Body of pancreas (tissue), 4 donors: ENCODE data around the gene GOLT1A. TPM values are rescaled to one million over a fixed set of nuclear protein-coding genes. Genes with fewer than 3 reads are reported as not detected.

Experiments used
- ATAC-seq: fragments of 150-250 bp; one replicate; pipeline ENCODE4 v1.9.1; 2016
- DNase-seq, 4 donors: peaks; one replicate each; pipeline ENCODE4 v3.0.0-alpha.2; 2019
- H3K27ac ChIP-seq, 4 donors: fragments of 200-600 bp; sonication (generic); 1 replicate in 3 of 4; 2 replicates in 1 of 4; pipeline versions ENCODE4 v1.5.1 to v1.6.1; 2016 to 2019; ENCODE audit warnings: mild to moderate bottlenecking in 1 of 4, mixed read lengths in 1 of 4, moderate library complexity in 1 of 4
- H3K27me3 ChIP-seq, 2 donors: fragments of 200-600 bp; sonication (generic); one replicate each; pipeline ENCODE4 v1.6.0; 2016; ENCODE audit warnings: mild to moderate bottlenecking in 1 of 2
- H3K36me3 ChIP-seq, 2 donors: fragments of 200-600 bp; sonication (generic); replicated peaks in 1 of 2; 2 replicates each; pipeline ENCODE4 v1.5.1; 2016; ENCODE audit warnings: low read depth in 2 of 2; ENCODE audit not compliant: insufficient read depth in 1 of 2
- H3K4me1 ChIP-seq: fragments of 200-600 bp; sonication (generic); one replicate; pipeline ENCODE4 v1.6.0; 2016
- H3K4me3 ChIP-seq, 2 donors: fragments of 200-600 bp; sonication (generic); 1 replicate in 1 of 2; 2 replicates in 1 of 2; pipeline ENCODE4 v1.5.1; 2016 to 2019
- H3K9me3 ChIP-seq, 3 donors: fragments of 200-600 bp; sonication (generic); 1 replicate in 2 of 3; 2 replicates in 1 of 3; pipeline ENCODE4 v1.5.1; 2016
- CTCF ChIP-seq, 7 experiments: fragments of 450-650 bp in 4 of 7; fragments of 200-600 bp in 3 of 7; sonication (generic) in 3 of 7; IDR thresholded peaks; one replicate each; pipeline ENCODE4 v1.5.1; 2016 to 2019; ENCODE audit warnings: antibody characterized with exemption in 7 of 7
- POLR2A ChIP-seq, 3 donors: fragments of 450-650 bp; IDR thresholded peaks; one replicate each; pipeline ENCODE4 v1.6.1; 2016; ENCODE audit warnings: antibody characterized with exemption in 3 of 3, mild to moderate bottlenecking in 2 of 3
- WGBS, 2 donors: methylation state at CpG; one replicate each; pipeline ENCODE4 v1.1.5; 2017; 5-methylcytosine and 5-hydroxymethylcytosine counted together
- intact Hi-C: fragments of 100-400 bp; cut with DNase I; formaldehyde crosslinking; loops from one replicate; pipeline ENCODE4 v1.15.1; 2023
- total RNA-seq, 2 donors: library from RNA; depleted of rRNA; stranded (reverse); fragments of >200 nt; gene quantifications; one replicate each; pipeline ENCODE4 v1.1.0, GENCODE V29; 2016

Gene GOLT1A
- total RNA-seq, 2 donors from 2014 or later, result 6.5 TPM; not detected in 1

GRCh38 chr1:204207136-204207616 lies 6.6 kb downstream of the GOLT1A start:
- TF ChIP-seq POLR2A (IDR thresholded peaks at IDR 0.05) (no peak), CTCF (IDR thresholded peaks at IDR 0.05) (peak; percentile 79 to 93 (median 82))
- DNase-seq, result peak; percentile 64 to 82 (median 72)
- H3K9me3 ChIP-seq, result no peaks in the 10 kb centered on the region
- peaks cover 16% of the 10 kb centered on the region for H3K4me1 ChIP-seq
- H3K27ac ChIP-seq, result no peak overlapping the region
- WGBS, 2 donors, result 13 to 71% methylated on average over 3 to 13 of the region's 13 CpGs
- H3K36me3 ChIP-seq, result no peaks in the 10 kb centered on the region
- H3K4me3 ChIP-seq, result no peak overlapping the region
- intact Hi-C loops, result no loop called here
- no peaks in the 10 kb centered on the region for H3K27me3 ChIP-seq
- ATAC-seq, result peak; percentile 91

- Histone ChIP-seq H3K27ac (no peak overlapping the region), H3K9me3 (no peaks in the 10 kb centered on the region), H3K4me1 (peaks cover 12% of the 10 kb centered on the region), H3K4me3 (no peak overlapping the region), H3K36me3 (no peaks in the 10 kb centered on the region), H3K27me3 (no peaks in the 10 kb centered on the region)
- WGBS, 2 donors, result 54 to 58% methylated on average over 2 of the region's 2 CpGs
- ATAC-seq (no peak), DNase-seq (no peak)
- intact Hi-C loops, result no loop called here
- no peak for TF ChIP-seq CTCF (IDR thresholded peaks at IDR 0.05)
- no peak for TF ChIP-seq POLR2A (IDR thresholded peaks at IDR 0.05)
These were observed 7.7 kb downstream of the GOLT1A start for GRCh38 chr1:204206121-204206520.

- Histone ChIP-seq H3K27me3 (no peaks in the 10 kb centered on the region), H3K36me3 (no peaks in the 10 kb centered on the region), H3K27ac (no peak overlapping the region), H3K9me3 (no peaks in the 10 kb centered on the region), H3K4me3 (no peak overlapping the region), H3K4me1 (peaks cover 12% of the 10 kb centered on the region)
- ATAC-seq (no peak), DNase-seq (no peak)
- intact Hi-C loops, result no loop called here
- no peak for TF ChIP-seq POLR2A (IDR thresholded peaks at IDR 0.05)
- TF ChIP-seq CTCF (IDR thresholded peaks at IDR 0.05), result no peak
These were observed 8.3 kb downstream of the GOLT1A start for GRCh38 chr1:204205486-204205885.

GRCh38 chr1:204204944-204205343 lies 8.8 kb downstream of the GOLT1A start:
- Histone ChIP-seq H3K27ac (no peak overlapping the region), H3K27me3 (no peaks in the 10 kb centered on the region), H3K4me1 (peaks cover 12% of the 10 kb centered on the region), H3K4me3 (no peak overlapping the region), H3K9me3 (no peaks in the 10 kb centered on the region), H3K36me3 (no peaks in the 10 kb centered on the region)
- WGBS, 2 donors, result 89 to 92% methylated on average over 2 of the region's 2 CpGs
- no peak for ATAC-seq
- no peak for DNase-seq
- intact Hi-C loops, result loop anchor here (5.0 kb wide), 1 partner anchor 43 kb away; no protein-coding TSS in a partner anchor
- no peak for TF ChIP-seq POLR2A (IDR thresholded peaks at IDR 0.05)
- TF ChIP-seq CTCF (IDR thresholded peaks at IDR 0.05), result no peak

GRCh38 chr1:204203206-204203767 lies 10.5 kb downstream of the GOLT1A start:
- H3K4me3 ChIP-seq, result no peak overlapping the region

More at GRCh38 chr1:204203206-204203767, 10.5 kb downstream of the GOLT1A start:
- DNase-seq (no peak), ATAC-seq (no peak)
- Histone ChIP-seq H3K4me1 (peaks cover 19% of the 10 kb centered on the region), H3K27me3 (no peaks in the 10 kb centered on the region), H3K36me3 (no peaks in the 10 kb centered on the region), H3K9me3 (no peaks in the 10 kb centered on the region), H3K27ac (no peak overlapping the region)
- intact Hi-C loops, result loop anchor here (5.0 kb wide), 1 partner anchor 41 kb away; no protein-coding TSS in a partner anchor
- 92 to 96% methylated on average over 5 of the region's 5 CpGs for WGBS, 2 donors
- TF ChIP-seq POLR2A (IDR thresholded peaks at IDR 0.05) (no peak), CTCF (IDR thresholded peaks at IDR 0.05) (no peak)
